HepG2 (cell line): ENCODE measurements around the gene CNTD1. TPM values are rescaled to one million over a fixed set of nuclear protein-coding genes. Genes with fewer than 3 reads are reported as not detected.

Source experiments
- AGO1 ChIP-seq: fragments of 200-400 bp; formaldehyde crosslinking; IDR thresholded peaks from 2 replicates; pipeline ENCODE4 v1.6.1; 2017; ENCODE audit warnings: mild to moderate bottlenecking, low read depth, low read length, moderate library complexity; ENCODE audit not compliant: poor library complexity, severe bottlenecking
- GLI4 ChIP-seq: sonication (generic); formaldehyde crosslinking; IDR thresholded peaks from 2 replicates; pipeline ENCODE4 v1.5.1; 2020; ENCODE audit warnings: missing genetic modification reagents, mild to moderate bottlenecking, moderate library complexity, borderline replicate concordance
- HCFC1 ChIP-seq: fragments of 150-350 bp; IDR thresholded peaks from 2 replicates; pipeline ENCODE4 v1.6.1; 2014; ENCODE audit warnings: low read depth, low read length
- KAT2B ChIP-seq: fragments of 150-350 bp; IDR thresholded peaks from 2 replicates; pipeline ENCODE4 v1.6.1; 2014; ENCODE audit warnings: low read depth, low read length, borderline replicate concordance
- NR2C2 ChIP-seq: sonication (generic); formaldehyde crosslinking; IDR thresholded peaks from 2 replicates; pipeline ENCODE4 v1.4.0; 2020; ENCODE audit warnings: missing genetic modification reagents, mild to moderate bottlenecking, moderate library complexity, borderline replicate concordance
- NR3C1 ChIP-seq: sonication (generic); formaldehyde crosslinking; IDR thresholded peaks from 2 replicates; pipeline ENCODE4 v1.4.0; 2020; ENCODE audit warnings: missing genetic modification reagents
- PCBP1 ChIP-seq: fragments of 200-400 bp; formaldehyde crosslinking; IDR thresholded peaks from 2 replicates; pipeline ENCODE4 v1.6.1; 2017; ENCODE audit warnings: mild to moderate bottlenecking, low read depth, low read length, borderline replicate concordance
- RFX3 ChIP-seq: IDR thresholded peaks from 2 replicates; pipeline ENCODE4 v1.6.1; 2016; ENCODE audit warnings: missing biosample characterization, missing genetic modification reagents
- SALL2 ChIP-seq: sonication (generic); formaldehyde crosslinking; IDR thresholded peaks from 2 replicates; pipeline ENCODE4 v1.8.1; 2023; ENCODE audit warnings: mild to moderate bottlenecking, missing genetic modification reagents, inconsistent platforms
- SPEN ChIP-seq: sonication (generic); formaldehyde crosslinking; IDR thresholded peaks from 2 replicates; pipeline ENCODE4 v1.5.1; 2020; ENCODE audit warnings: low read depth, mild to moderate bottlenecking, missing genetic modification reagents
- SRSF1 ChIP-seq: fragments of 200-400 bp; formaldehyde crosslinking; optimal IDR thresholded peaks from 2 replicates; pipeline ENCODE3; 2017; ENCODE audit warnings: mild to moderate bottlenecking, low read depth, low read length, moderate library complexity
- YEATS2 ChIP-seq: sonication (generic); formaldehyde crosslinking; IDR thresholded peaks from 2 replicates; pipeline ENCODE4 v1.4.0; 2020; ENCODE audit warnings: missing genetic modification reagents, borderline replicate concordance
- ZFP36 ChIP-seq: fragments of 150-350 bp; IDR thresholded peaks from 2 replicates; pipeline ENCODE4 v1.6.1; 2018; ENCODE audit warnings: borderline replicate concordance, low read length, low read depth; ENCODE audit not compliant: partially characterized antibody
- ZNF225 ChIP-seq: sonication (generic); formaldehyde crosslinking; IDR thresholded peaks from 2 replicates; pipeline ENCODE4 v1.4.0; 2020; ENCODE audit warnings: mild to moderate bottlenecking, missing genetic modification reagents
- ZNF260 ChIP-seq: sonication (generic); formaldehyde crosslinking; IDR thresholded peaks from 2 replicates; pipeline ENCODE4 v1.4.0; 2020; ENCODE audit warnings: missing genetic modification reagents, low read depth, mild to moderate bottlenecking, borderline replicate concordance
- ZNF451 ChIP-seq: sonication (generic); formaldehyde crosslinking; IDR thresholded peaks from 2 replicates; pipeline ENCODE4 v1.5.0; 2020; ENCODE audit warnings: mild to moderate bottlenecking, missing genetic modification reagents
- ZNF792 ChIP-seq: IDR thresholded peaks from 2 replicates; pipeline ENCODE4 v1.6.1; 2016
- ZNF839 ChIP-seq: sonication (generic); formaldehyde crosslinking; IDR thresholded peaks from 2 replicates; pipeline ENCODE4 v1.4.0; 2020; ENCODE audit warnings: missing genetic modification reagents, mild to moderate bottlenecking, borderline replicate concordance
- ZNF878 ChIP-seq: sonication (generic); formaldehyde crosslinking; IDR thresholded peaks from 2 replicates; pipeline ENCODE4 v1.8.1; 2023; ENCODE audit warnings: mild to moderate bottlenecking, missing genetic modification reagents, moderate library complexity
- ZSCAN30 ChIP-seq: sonication (generic); formaldehyde crosslinking; IDR thresholded peaks from 2 replicates; pipeline ENCODE4 v1.5.0; 2020; ENCODE audit warnings: mild to moderate bottlenecking, missing genetic modification reagents
- polyA plus RNA-seq, 8 experiments: library from polyadenylated mRNA; depleted of rRNA in 3 of 8; stranded (reverse) in 7 of 8; unstranded in 1 of 8; fragments of >200 nt; fragmentation: Illumina TruSeq in 4 of 8; extraction: Trizol in 4 of 8; gene quantifications; 2 replicates each; pipeline versions ENCODE4 v1.2.1 to v1.2.3, GENCODE V29; 2011 to 2016; ENCODE audit warnings: low read depth in 4 of 8, missing spikeins in 1 of 8, mixed read lengths in 1 of 8; ENCODE audit not compliant: insufficient read depth in 1 of 8
- total RNA-seq, 5 experiments: library from RNA; depleted of rRNA; stranded (reverse); fragments of >200 nt; fragmentation: Illumina TruSeq; extraction: Trizol; gene quantifications; 2 replicates each; pipeline ENCODE4 v1.2.3, GENCODE V29; 2016; ENCODE audit warnings: low read depth in 1 of 5
- TF ChIP-seq, protein P1 (sequence below): sonication (generic); formaldehyde crosslinking; IDR thresholded peaks from 2 replicates; pipeline ENCODE4 v1.4.0; 2020; ENCODE audit warnings: missing genetic modification reagents, mild to moderate bottlenecking, borderline replicate concordance
- TF ChIP-seq, protein P2 (sequence below): sonication (generic); formaldehyde crosslinking; IDR thresholded peaks from 2 replicates; pipeline ENCODE4 v1.4.0; 2020; ENCODE audit warnings: missing genetic modification reagents; ENCODE audit errors: not compliant biosample characterization
- TF ChIP-seq, protein P3 (sequence below): IDR thresholded peaks from 2 replicates; pipeline ENCODE4 v1.6.1; 2016; ENCODE audit warnings: low read depth
- TF ChIP-seq, protein P4 (sequence below): IDR thresholded peaks from 2 replicates; pipeline ENCODE4 v1.6.1; 2016; ENCODE audit warnings: control low read depth

Gene CNTD1
- total and polyA plus RNA-seq, 2 of the 13 experiments (the other 11 are each of a cell fraction or from before 2014, with no cell fraction given): 0.11 to 0.15 TPM

DNA sequence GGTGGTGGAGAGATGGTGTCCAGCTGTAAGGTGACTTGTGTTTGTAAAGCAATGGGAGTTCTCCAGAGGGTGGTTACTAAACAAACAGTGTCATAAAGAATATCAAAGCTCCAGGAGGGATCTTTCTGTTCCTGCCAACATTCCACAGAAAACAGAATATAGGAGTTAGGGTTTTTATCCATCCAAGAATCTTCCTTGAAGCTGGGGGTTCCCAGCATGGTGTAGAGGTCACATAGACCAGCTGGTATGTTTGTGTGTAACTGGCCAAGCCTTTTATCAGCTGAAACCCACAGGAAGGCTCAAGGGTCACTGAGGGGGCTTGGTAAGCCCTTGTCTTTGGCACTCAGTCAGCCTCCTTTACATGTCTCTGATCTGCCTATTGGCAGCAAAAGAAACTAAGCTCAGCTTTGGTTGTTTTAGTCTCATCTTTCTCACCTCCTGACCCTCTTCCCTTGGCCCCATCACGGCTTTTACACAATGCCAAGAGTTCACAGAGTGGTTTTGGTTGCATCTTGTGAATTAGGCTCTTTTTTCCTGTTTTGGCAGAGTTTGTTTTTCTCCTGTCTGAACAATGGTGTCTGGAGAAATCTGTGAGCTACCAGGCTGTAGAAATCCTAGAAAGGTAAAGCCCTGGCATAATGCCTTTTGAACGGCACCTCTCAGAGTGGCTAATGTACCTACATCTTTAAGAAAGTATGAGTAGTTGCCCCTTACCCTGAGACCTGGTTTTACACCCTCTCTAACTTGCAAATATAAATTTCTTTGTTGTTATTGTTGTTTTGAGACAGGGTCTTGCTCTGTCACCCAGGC lies 4.6 kb downstream of the CNTD1 start (continued):
- TF ChIP-seq, protein P1, sequence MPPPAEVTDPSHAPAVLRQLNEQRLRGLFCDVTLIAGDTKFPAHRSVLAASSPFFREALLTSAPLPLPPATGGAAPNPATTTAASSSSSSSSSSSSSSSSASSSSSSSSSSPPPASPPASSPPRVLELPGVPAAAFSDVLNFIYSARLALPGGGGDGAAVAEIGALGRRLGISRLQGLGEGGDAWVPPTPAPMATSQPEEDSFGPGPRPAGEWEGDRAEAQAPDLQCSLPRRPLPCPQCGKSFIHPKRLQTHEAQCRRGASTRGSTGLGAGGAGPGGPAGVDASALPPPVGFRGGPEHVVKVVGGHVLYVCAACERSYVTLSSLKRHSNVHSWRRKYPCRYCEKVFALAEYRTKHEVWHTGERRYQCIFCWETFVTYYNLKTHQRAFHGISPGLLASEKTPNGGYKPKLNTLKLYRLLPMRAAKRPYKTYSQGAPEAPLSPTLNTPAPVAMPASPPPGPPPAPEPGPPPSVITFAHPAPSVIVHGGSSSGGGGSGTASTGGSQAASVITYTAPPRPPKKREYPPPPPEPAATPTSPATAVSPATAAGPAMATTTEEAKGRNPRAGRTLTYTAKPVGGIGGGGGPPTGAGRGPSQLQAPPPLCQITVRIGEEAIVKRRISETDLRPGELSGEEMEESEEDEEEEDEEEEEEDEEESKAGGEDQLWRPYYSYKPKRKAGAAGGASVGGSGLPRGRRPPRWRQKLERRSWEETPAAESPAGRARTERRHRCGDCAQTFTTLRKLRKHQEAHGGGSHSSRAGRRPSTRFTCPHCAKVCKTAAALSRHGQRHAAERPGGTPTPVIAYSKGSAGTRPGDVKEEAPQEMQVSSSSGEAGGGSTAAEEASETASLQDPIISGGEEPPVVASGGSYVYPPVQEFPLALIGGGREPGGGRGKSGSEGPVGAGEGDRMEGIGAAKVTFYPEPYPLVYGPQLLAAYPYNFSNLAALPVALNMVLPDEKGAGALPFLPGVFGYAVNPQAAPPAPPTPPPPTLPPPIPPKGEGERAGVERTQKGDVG (CRISPR knock-in tag): no peak
- TF ChIP-seq NR2C2 (CRISPR knock-in tag): 0 out of 2 replicates have a peak, but pooled peaks have one; percentile 19
- no peak for TF ChIP-seq ZNF451 (CRISPR knock-in tag)
- no peak for TF ChIP-seq PCBP1
- no peak for TF ChIP-seq SPEN (CRISPR knock-in tag)
- TF ChIP-seq YEATS2 (CRISPR knock-in tag): peak; percentile 15; the same call in 1 of the 2 replicates
- no peak for TF ChIP-seq SALL2 (CRISPR knock-in tag)
- no peak for TF ChIP-seq ZNF260 (CRISPR knock-in tag)
- TF ChIP-seq ZFP36: no peak
- TF ChIP-seq AGO1: no peak
- TF ChIP-seq ZNF839: no peak
- no peak for TF ChIP-seq ZNF878 (CRISPR knock-in tag)
- TF ChIP-seq NR3C1 (CRISPR knock-in tag): no peak
- TF ChIP-seq SRSF1: no peak
- TF ChIP-seq KAT2B: no peak
- TF ChIP-seq ZSCAN30 (CRISPR knock-in tag): no peak
- TF ChIP-seq, protein P2, sequence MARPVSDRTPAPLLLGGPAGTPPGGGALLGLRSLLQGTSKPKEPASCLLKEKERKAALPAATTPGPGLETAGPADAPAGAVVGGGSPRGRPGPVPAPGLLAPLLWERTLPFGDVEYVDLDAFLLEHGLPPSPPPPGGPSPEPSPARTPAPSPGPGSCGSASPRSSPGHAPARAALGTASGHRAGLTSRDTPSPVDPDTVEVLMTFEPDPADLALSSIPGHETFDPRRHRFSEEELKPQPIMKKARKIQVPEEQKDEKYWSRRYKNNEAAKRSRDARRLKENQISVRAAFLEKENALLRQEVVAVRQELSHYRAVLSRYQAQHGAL (CRISPR knock-in tag): no peak
- no peak for TF ChIP-seq ZNF225 (CRISPR knock-in tag)
- TF ChIP-seq GLI4 (CRISPR knock-in tag): no peak
- no peak for TF ChIP-seq RFX3 (CRISPR knock-in tag)
- no peak; the same call in 1 of the 2 replicates for TF ChIP-seq ZNF792 (CRISPR knock-in tag)
- TF ChIP-seq, protein P3, sequence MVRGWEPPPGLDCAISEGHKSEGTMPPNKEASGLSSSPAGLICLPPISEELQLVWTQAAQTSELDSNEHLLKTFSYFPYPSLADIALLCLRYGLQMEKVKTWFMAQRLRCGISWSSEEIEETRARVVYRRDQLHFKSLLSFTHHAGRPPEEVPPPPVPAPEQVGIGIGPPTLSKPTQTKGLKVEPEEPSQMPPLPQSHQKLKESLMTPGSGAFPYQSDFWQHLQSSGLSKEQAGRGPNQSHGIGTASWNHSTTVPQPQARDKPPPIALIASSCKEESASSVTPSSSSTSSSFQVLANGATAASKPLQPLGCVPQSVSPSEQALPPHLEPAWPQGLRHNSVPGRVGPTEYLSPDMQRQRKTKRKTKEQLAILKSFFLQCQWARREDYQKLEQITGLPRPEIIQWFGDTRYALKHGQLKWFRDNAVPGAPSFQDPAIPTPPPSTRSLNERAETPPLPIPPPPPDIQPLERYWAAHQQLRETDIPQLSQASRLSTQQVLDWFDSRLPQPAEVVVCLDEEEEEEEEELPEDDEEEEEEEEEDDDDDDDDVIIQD: no peak
- TF ChIP-seq HCFC1: no peak
- TF ChIP-seq, protein P4, sequence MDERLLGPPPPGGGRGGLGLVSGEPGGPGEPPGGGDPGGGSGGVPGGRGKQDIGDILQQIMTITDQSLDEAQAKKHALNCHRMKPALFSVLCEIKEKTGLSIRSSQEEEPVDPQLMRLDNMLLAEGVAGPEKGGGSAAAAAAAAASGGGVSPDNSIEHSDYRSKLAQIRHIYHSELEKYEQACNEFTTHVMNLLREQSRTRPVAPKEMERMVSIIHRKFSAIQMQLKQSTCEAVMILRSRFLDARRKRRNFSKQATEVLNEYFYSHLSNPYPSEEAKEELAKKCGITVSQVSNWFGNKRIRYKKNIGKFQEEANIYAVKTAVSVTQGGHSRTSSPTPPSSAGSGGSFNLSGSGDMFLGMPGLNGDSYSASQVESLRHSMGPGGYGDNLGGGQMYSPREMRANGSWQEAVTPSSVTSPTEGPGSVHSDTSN (CRISPR knock-in tag): no peak
